Kidney tubule cell (primary cell): ENCODE measurements around the gene CPPED1.

ENCODE experiments used
- DNase-seq: peaks from one replicate; pipeline ENCODE4 v3.0.0-alpha.2; 2018; ENCODE audit warnings: low spot score

Gene CPPED1

GRCh38 chr16:12735805-12736204 is 67.9 kb downstream of the CPPED1 start:
- no peak for DNase-seq

GRCh38 chr16:12732600-12732999 is 71.1 kb downstream of the CPPED1 start:
- DNase-seq: no peak

GRCh38 chr16:12729448-12729847 is 74.2 kb downstream of the CPPED1 start:
- DNase-seq: peak; percentile 42

- peak; percentile 85 for DNase-seq
These were observed 75.2 kb downstream of the CPPED1 start for GRCh38 chr16:12728469-12728868.

- no peak for DNase-seq
These were observed 79.5 kb downstream of the CPPED1 start for GRCh38 chr16:12724226-12724625.

- DNase-seq: peak; percentile 23
These were observed 80.0 kb downstream of the CPPED1 start for GRCh38 chr16:12723681-12724080.

GRCh38 chr16:12721841-12722421 is 81.8 kb downstream of the CPPED1 start:
- no peak for DNase-seq

GRCh38 chr16:12719972-12720371 is 83.7 kb downstream of the CPPED1 start:
- no peak for DNase-seq

- DNase-seq: no peak
These were observed 87.0 kb downstream of the CPPED1 start for GRCh38 chr16:12716658-12717057.

- DNase-seq: no peak
These were observed 93.9 kb downstream of the CPPED1 start for GRCh38 chr16:12709807-12710206.

- DNase-seq: no peak
These were observed 95.4 kb downstream of the CPPED1 start for GRCh38 chr16:12708266-12708665.

GRCh38 chr16:12706628-12707027 is 97.1 kb downstream of the CPPED1 start:
- DNase-seq: no peak

GRCh38 chr16:12704492-12705111 is 99.1 kb downstream of the CPPED1 start:
- DNase-seq: no peak

GRCh38 chr16:12703935-12704334 is 99.8 kb downstream of the CPPED1 start:
- peak; percentile 25 for DNase-seq

GRCh38 chr16:12700161-12700560 is 103.5 kb downstream of the CPPED1 start:
- DNase-seq: no peak

GRCh38 chr16:12699161-12699560 is 104.5 kb downstream of the CPPED1 start:
- no peak for DNase-seq

GRCh38 chr16:12697437-12697836 is 106.2 kb downstream of the CPPED1 start:
- DNase-seq: no peak

- no peak for DNase-seq
These were observed 108.2 kb downstream of the CPPED1 start for GRCh38 chr16:12695454-12695853.

- DNase-seq: no peak
These were observed 113.7 kb downstream of the CPPED1 start for GRCh38 chr16:12690024-12690423.

- no peak for DNase-seq
These were observed 114.5 kb downstream of the CPPED1 start for GRCh38 chr16:12688951-12689850.

GRCh38 chr16:12685806-12686205 is 117.9 kb downstream of the CPPED1 start:
- no peak for DNase-seq

- DNase-seq: no peak
These were observed 121.1 kb downstream of the CPPED1 start for GRCh38 chr16:12682432-12683165.
